K562 (cell line): ENCODE data around the gene CAPN10. TPM values are rescaled to one million over a fixed set of nuclear protein-coding genes. Genes with fewer than 3 reads are reported as not detected.
A peak's percentile ranks its signal among the peaks of the same experiment; 100 is the strongest.

Source experiments
- BRD9 ChIP-seq: fragments of 450-650 bp; IDR thresholded peaks from 2 replicates; pipeline ENCODE4 v1.6.1; 2018; ENCODE audit warnings: low read depth; ENCODE audit not compliant: partially characterized antibody
- CBFA2T2 ChIP-seq: fragments of 450-650 bp; conservative IDR thresholded peaks from 2 replicates; pipeline ENCODE4 v1.6.1; 2017; ENCODE audit warnings: mild to moderate bottlenecking
- CHD4 ChIP-seq: fragments of 200-600 bp; sonication (generic); IDR thresholded peaks from 3 replicates; pipeline ENCODE4 v1.6.1; 2012; ENCODE audit warnings: low read depth, mild to moderate bottlenecking, mixed read lengths, low read length, inconsistent platforms; ENCODE audit not compliant: insufficient read depth, insufficient replicate concordance, poor library complexity, severe bottlenecking
- DNMT1 ChIP-seq: fragments of 450-650 bp; IDR thresholded peaks from 2 replicates; pipeline ENCODE4 v1.6.1; 2016; ENCODE audit warnings: antibody characterized with exemption, mild to moderate bottlenecking
- EZH2 ChIP-seq: IDR thresholded peaks from 2 replicates; pipeline ENCODE4 v1.6.1; 2012; ENCODE audit warnings: low read depth, mild to moderate bottlenecking, inconsistent platforms, low read length, borderline replicate concordance
- HDAC6 ChIP-seq: IDR thresholded peaks from 2 replicates; pipeline ENCODE4 v1.6.1; 2012; ENCODE audit warnings: low read depth, mild to moderate bottlenecking, control low read depth, inconsistent platforms, low read length, moderate library complexity
- LARP7 ChIP-seq: fragments of 450-650 bp; IDR thresholded peaks from 2 replicates; pipeline ENCODE4 v1.6.1; 2016
- MCM2 ChIP-seq: fragments of 450-650 bp; IDR thresholded peaks from 2 replicates; pipeline ENCODE4 v1.6.1; 2017; ENCODE audit warnings: low read depth, mild to moderate bottlenecking
- MIER1 ChIP-seq: fragments of 450-650 bp; IDR thresholded peaks from 2 replicates; pipeline ENCODE4 v1.6.1; 2016; ENCODE audit warnings: antibody characterized with exemption, mild to moderate bottlenecking, low read depth
- POLR2AphosphoS5 ChIP-seq: IDR thresholded peaks from 2 replicates; pipeline ENCODE4 v1.6.1; 2011; ENCODE audit warnings: mild to moderate bottlenecking, low read depth, low read length, moderate library complexity; ENCODE audit not compliant: control insufficient read depth, insufficient read depth
- SMAD2 ChIP-seq: fragments of 150-350 bp; IDR thresholded peaks from 2 replicates; pipeline ENCODE4 v1.6.1; 2014; ENCODE audit warnings: low read depth, mild to moderate bottlenecking, low read length
- SMAD4 ChIP-seq: fragments of 250-450 bp; sonication (Bioruptor Pico); conservative IDR thresholded peaks from 2 replicates; pipeline ENCODE4 v1.8.0; 2021; ENCODE audit warnings: inconsistent platforms, mild to moderate bottlenecking, moderate library complexity
- ZBTB34 ChIP-seq: fragments of 250-450 bp; sonication (Bioruptor Pico); IDR thresholded peaks from 2 replicates; pipeline ENCODE4 v1.8.0; 2021; ENCODE audit warnings: mild to moderate bottlenecking, moderate library complexity
- ZFP91 ChIP-seq: sonication (generic); formaldehyde crosslinking; IDR thresholded peaks from 2 replicates; pipeline ENCODE4 v1.8.0; 2022; ENCODE audit warnings: mild to moderate bottlenecking, missing genetic modification reagents
- ZNF121 ChIP-seq: sonication (generic); formaldehyde crosslinking; conservative IDR thresholded peaks from 2 replicates; pipeline ENCODE4 v1.8.0; 2022; ENCODE audit warnings: missing genetic modification reagents
- ZNF318 ChIP-seq, 2 experiments: fragments of 450-650 bp; IDR thresholded peaks; 2 replicates each; pipeline ENCODE4 v1.6.1; 2016; ENCODE audit warnings: mild to moderate bottlenecking in 2 of 2, borderline replicate concordance in 1 of 2, low read depth in 1 of 2, moderate library complexity in 1 of 2
- polyA plus RNA-seq, 8 experiments: library from polyadenylated mRNA; depleted of rRNA in 4 of 8; stranded (reverse) in 5 of 8; unstranded in 3 of 8; fragments of >200 nt; fragmentation: Nextera tagmentation in 2 of 8; fragmentation: Illumina TruSeq in 1 of 8; extraction: Ambion mirVana in 2 of 8; extraction: Trizol in 1 of 8; gene quantifications; 2 replicates each; pipeline versions ENCODE4 v1.2.1 to v1.2.3, GENCODE V29; 2011 to 2014; ENCODE audit warnings: inconsistent platforms in 1 of 8, missing spikeins in 1 of 8
- total RNA-seq, 7 experiments: library from RNA; depleted of rRNA in 6 of 7; stranded (reverse); fragments of >200 nt in 6 of 7; fragmentation: Illumina TruSeq in 2 of 7; extraction: Trizol in 2 of 7; gene quantifications; 2 replicates each; pipeline versions ENCODE4 v1.2.1 to v1.2.3, GENCODE V29; 2011 to 2021; ENCODE audit warnings: low replicate concordance in 1 of 7

Gene CAPN10
- total and polyA plus RNA-seq, 9 of the 15 experiments (the other 6 are each of a cell fraction or from before 2014, with no cell fraction given), result 0.08 to 26.1 (median 8.4) TPM

- no peak for TF ChIP-seq ZNF318 (IDR thresholded peaks at IDR 0.05; ENCODE audit: borderline replicate concordance in 1 of 2, low read depth in 1 of 2)
- no peak for TF ChIP-seq BRD9
- no peak for TF ChIP-seq HDAC6
- no peak for TF ChIP-seq ZBTB34 (CRISPR knock-in tag)
- no peak for TF ChIP-seq CHD4
- no peak for TF ChIP-seq EZH2
- TF ChIP-seq MCM2, result no peak
- TF ChIP-seq DNMT1, result no peak
- TF ChIP-seq ZNF121 (CRISPR knock-in tag), result no peak
- no peak for TF ChIP-seq LARP7
- TF ChIP-seq POLR2AphosphoS5, result no peak; the same call in 1 of the 2 replicates
- TF ChIP-seq CBFA2T2, result no peak
- TF ChIP-seq MIER1, result no peak
- no peak for TF ChIP-seq ZFP91 (CRISPR knock-in tag)
- peak; percentile 50; the same call in 1 of the 2 replicates for TF ChIP-seq SMAD4
- TF ChIP-seq SMAD2, result no peak
Measured at GRCh38 chr2:240560480-240561324, 25.8 kb upstream of the CAPN10 start (continued).
